K562 (cell line): Measurements from ENCODE around the gene PCSK5. TPM values are rescaled to one million over a fixed set of nuclear protein-coding genes. Genes with fewer than 3 reads are reported as not detected.

Source experiments
- ATAC-seq: fragments of 200-7000 bp; cut with Tn5 transposase; 3 replicates; pipeline ENCODE4 v1.9.1; 2020; ENCODE audit warnings: moderate library complexity
- BruUV-seq: library from RNA; stranded (reverse); fragments of 400-500 nt; replicated peaks from 2 replicates; lab custom pipeline; 2021; lab: Mats Ljungman, UMichigan
- CTCF ChIA-PET: fragments of 300-600 bp; formaldehyde crosslinking; extraction: SDS; loops from one replicate; lab custom pipeline; 2021; ENCODE audit warnings: low intra/inter-chr PET ratio; lab: Yijun Ruan, JAX
- POLR2A ChIA-PET: fragments of 300-600, 350-650 bp; sonication (Branson Sonifier 250); formaldehyde crosslinking; extraction: SDS; loops from one replicate; lab custom pipeline; 2021; ENCODE audit warnings: antibody characterized with exemption, inconsistent platforms; lab: Yijun Ruan, JAX
- DNase-seq, 4 experiments: peaks; one replicate each; pipeline versions ENCODE4 v3.0.0 to v3.0.0-alpha.2; 2011 to 2018; ENCODE audit warnings: low spot score in 3 of 4, mixed read lengths in 3 of 4; ENCODE audit errors: extremely low read depth in 1 of 4
- FAIRE-seq: peaks from 2 replicates; lab custom pipeline; 2011; peaks lifted over from hg19 to GRCh38; lab: Jason Lieb, UNC
- H2AFZ ChIP-seq: 2 replicates; pipeline ENCODE4 v1.6.0; 2011; ENCODE audit warnings: low read depth, low read length, control low read depth, inconsistent platforms
- H3K27ac ChIP-seq: fragments of 200-600 bp; 3 replicates; pipeline ENCODE4 v1.8.0; 2011; ENCODE audit warnings: low read depth, mild to moderate bottlenecking, control low read depth, inconsistent platforms, low read length, moderate library complexity, mixed read lengths; ENCODE audit errors: extremely low read depth
- H3K27me3 ChIP-seq, 2 experiments: fragments of 300-600 bp in 1 of 2; 2 replicates in 1 of 2; 3 replicates in 1 of 2; pipeline versions ENCODE4 v1.6.0 to v1.8.0; 2011; ENCODE audit warnings: inconsistent platforms in 2 of 2, low read length in 2 of 2, mild to moderate bottlenecking in 1 of 2, mixed read lengths in 1 of 2, moderate library complexity in 1 of 2; ENCODE audit not compliant: control insufficient read depth in 2 of 2, insufficient read depth in 2 of 2
- H3K36me3 ChIP-seq: fragments of 300-600 bp; 3 replicates; pipeline ENCODE4 v1.8.0; 2011; ENCODE audit warnings: mild to moderate bottlenecking, low read length, inconsistent platforms; ENCODE audit not compliant: control insufficient read depth, insufficient read depth
- H3K4me1 ChIP-seq, 2 experiments: fragments of 200-600 bp in 1 of 2; replicated peaks in 1 of 2; 2 replicates in 1 of 2; 3 replicates in 1 of 2; pipeline versions ENCODE4 v1.5.1 to v1.8.0; 2011; ENCODE audit warnings: inconsistent platforms in 2 of 2, low read length in 2 of 2, mild to moderate bottlenecking in 1 of 2, mixed read lengths in 1 of 2, moderate library complexity in 1 of 2; ENCODE audit not compliant: control insufficient read depth in 2 of 2, insufficient read depth in 2 of 2
- H3K4me2 ChIP-seq: 2 replicates; pipeline ENCODE4 v1.6.1; 2011; ENCODE audit warnings: low read length, control low read depth, inconsistent platforms, mixed read lengths; ENCODE audit not compliant: insufficient read depth
- H3K4me3 ChIP-seq: fragments of 200-600 bp; sonication (generic), shearing (Covaris generic); 2 replicates; pipeline ENCODE4 v1.5.1; 2016; ENCODE audit warnings: control low read depth, inconsistent platforms
- H3K79me2 ChIP-seq: fragments of 200-600 bp; 3 replicates; pipeline ENCODE4 v1.8.0; 2011; ENCODE audit warnings: low read length, inconsistent platforms; ENCODE audit not compliant: control insufficient read depth, insufficient read depth
- H3K9ac ChIP-seq, 2 experiments: 2 replicates each; pipeline versions ENCODE4 v1.6.0 to v1.6.1; 2011; ENCODE audit warnings: low read depth in 2 of 2, low read length in 2 of 2, control low read depth in 1 of 2, inconsistent platforms in 1 of 2, mild to moderate bottlenecking in 1 of 2, mixed read lengths in 1 of 2; ENCODE audit not compliant: insufficient read depth in 1 of 2
- H3K9me1 ChIP-seq: one replicate; pipeline ENCODE4 v1.6.0; 2011; ENCODE audit warnings: inconsistent platforms, mild to moderate bottlenecking, low read length, moderate library complexity; ENCODE audit not compliant: control insufficient read depth, insufficient read depth
- H3K9me3 ChIP-seq: replicated peaks from 2 replicates; pipeline ENCODE4 v1.5.1; 2011; ENCODE audit warnings: low read depth, low read length, inconsistent platforms; ENCODE audit not compliant: control insufficient read depth, insufficient read depth
- H4K20me1 ChIP-seq: replicated peaks from 2 replicates; pipeline ENCODE4 v1.6.1; 2011; ENCODE audit warnings: low read length, inconsistent platforms, mixed read lengths; ENCODE audit not compliant: control insufficient read depth, insufficient read depth
- ETS2 ChIP-seq: IDR thresholded peaks from 2 replicates; pipeline ENCODE4 v1.6.1; 2016; ENCODE audit warnings: borderline replicate concordance, missing genetic modification characterization, mild to moderate bottlenecking, moderate library complexity, missing compliant biosample characterization; ENCODE audit not compliant: poor library complexity, severe bottlenecking
- JUN ChIP-seq, 2 experiments: sonication (generic) in 1 of 2; formaldehyde crosslinking in 1 of 2; IDR thresholded peaks; 2 replicates each; pipeline versions ENCODE4 v1.6.1 to v1.8.0; 2012 to 2022; ENCODE audit warnings: borderline replicate concordance in 2 of 2, mild to moderate bottlenecking in 2 of 2, improper control_type of control experiment in 1 of 2, low read depth in 1 of 2, low read length in 1 of 2, missing genetic modification reagents in 1 of 2
- KLF13 ChIP-seq: fragments of 450-650 bp; IDR thresholded peaks from 2 replicates; pipeline ENCODE4 v1.6.1; 2016; ENCODE audit warnings: missing genetic modification characterization, low read depth, mild to moderate bottlenecking, missing compliant biosample characterization, moderate library complexity, borderline replicate concordance
- RBM39 ChIP-seq: fragments of 200-400 bp; formaldehyde crosslinking; optimal IDR thresholded peaks from 2 replicates; pipeline ENCODE3; 2018; ENCODE audit warnings: low read depth, low read length
- SNRNP70 ChIP-seq: fragments of 200-400 bp; formaldehyde crosslinking; optimal IDR thresholded peaks from 2 replicates; pipeline ENCODE3; 2017; ENCODE audit warnings: low read depth, low read length
- ZNF282 ChIP-seq: sonication (generic); formaldehyde crosslinking; IDR thresholded peaks from 2 replicates; pipeline ENCODE4 v1.8.1; 2023; ENCODE audit warnings: missing genetic modification reagents
- WGBS: fragments of 100-300 bp; shearing (Covaris generic); methylation state at CpG from one replicate; pipeline ENCODE4 v1.1.6; 2016; ENCODE audit warnings: low coverage, mixed read lengths; ENCODE audit not compliant: insufficient coverage; ENCODE audit errors: missing lambda C conversion rate; 5-methylcytosine and 5-hydroxymethylcytosine counted together
- in situ Hi-C: fragments of 300-500 bp; cut with MboI; formaldehyde crosslinking; loops from 4 replicates; pipeline ENCODE4 v1.15.0; 2018; ENCODE audit warnings: inconsistent platforms, mixed read lengths
- intact Hi-C: fragments of 100-400 bp; cut with micrococcal nuclease; formaldehyde crosslinking; loops from 2 replicates; pipeline ENCODE4 v1.14.2; 2022
- polyA plus RNA-seq, 8 experiments: library from polyadenylated mRNA; depleted of rRNA in 4 of 8; stranded (reverse) in 5 of 8; unstranded in 3 of 8; fragments of >200 nt; fragmentation: Nextera tagmentation in 2 of 8; fragmentation: Illumina TruSeq in 1 of 8; extraction: Ambion mirVana in 2 of 8; extraction: Trizol in 1 of 8; gene quantifications; 2 replicates each; pipeline versions ENCODE4 v1.2.1 to v1.2.3, GENCODE V29; 2011 to 2014; ENCODE audit warnings: inconsistent platforms in 1 of 8, missing spikeins in 1 of 8
- total RNA-seq, 7 experiments: library from RNA; depleted of rRNA in 6 of 7; stranded (reverse); fragments of >200 nt in 6 of 7; fragmentation: Illumina TruSeq in 2 of 7; extraction: Trizol in 2 of 7; gene quantifications; 2 replicates each; pipeline versions ENCODE4 v1.2.1 to v1.2.3, GENCODE V29; 2011 to 2021; ENCODE audit warnings: low replicate concordance in 1 of 7
- TF ChIP-seq, protein P1 (sequence below): fragments of 450-650 bp; formaldehyde crosslinking; conservative IDR thresholded peaks from 2 replicates; pipeline ENCODE4 v1.4.0; 2022; ENCODE audit warnings: mild to moderate bottlenecking, missing genetic modification characterization
- TF ChIP-seq, protein P2 (sequence below): fragments of 250-450 bp; sonication (Bioruptor Pico); IDR thresholded peaks from 2 replicates; pipeline ENCODE4 v1.5.0; 2020; ENCODE audit warnings: mild to moderate bottlenecking
- TF ChIP-seq, protein P3 (sequence below), 2 experiments: fragments of 450-650 bp; IDR thresholded peaks; 2 replicates each; pipeline ENCODE4 v1.6.1; 2018; ENCODE audit warnings: mild to moderate bottlenecking in 2 of 2, low read depth in 1 of 2; ENCODE audit not compliant: partially characterized antibody in 2 of 2

PCSK5 gene
- total and polyA plus RNA-seq, 9 of the 15 experiments (the other 6 are each of a cell fraction or from before 2014, with no cell fraction given), result not detected

DNA sequence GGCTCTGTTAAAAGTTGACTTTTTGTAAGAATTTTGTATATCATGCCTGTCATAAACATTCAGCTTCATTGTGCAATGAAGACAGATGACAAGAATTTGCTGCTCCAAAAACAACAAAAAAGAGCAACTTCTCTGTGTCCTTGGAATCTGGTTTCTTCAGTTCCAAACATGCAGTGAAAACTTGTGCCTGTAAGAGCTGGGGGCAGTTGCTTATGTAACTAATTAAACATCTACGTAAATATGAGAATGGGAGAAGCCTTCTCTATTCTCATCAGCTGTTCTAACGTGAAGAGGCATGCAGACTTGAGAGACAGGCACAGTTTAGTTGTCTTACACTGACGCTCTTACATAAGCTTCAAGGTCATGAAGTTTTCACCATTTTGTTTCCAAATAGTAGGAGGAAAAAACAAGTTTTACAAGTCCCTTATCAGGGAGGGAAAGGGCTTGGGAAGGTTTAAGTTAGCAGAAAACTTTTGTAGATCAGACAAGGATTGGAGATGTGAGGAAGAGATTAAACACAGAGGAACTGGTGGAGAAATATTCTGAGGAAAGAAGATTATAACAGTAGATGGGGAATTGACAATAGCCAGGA, 333.4 kb downstream of the PCSK5 start:
- H3K4me1 ChIP-seq, result no peaks in the 10 kb centered on the region
- H3K9me3 ChIP-seq, result no peaks in the 10 kb centered on the region
- POLR2A ChIA-PET, result no interaction called here
- H3K9ac ChIP-seq, result no peak overlapping the region
- H3K79me2 ChIP-seq, result no peaks in the 10 kb centered on the region
- intact Hi-C loops, result no loop called here
- H3K4me3 ChIP-seq, result no peak overlapping the region
- H3K36me3 ChIP-seq, result no peaks in the 10 kb centered on the region
- BruUV-seq, result no TSS peak
- no peak overlapping the region for H3K27ac ChIP-seq
- H4K20me1 ChIP-seq, result no peaks in the 10 kb centered on the region
- no peak for ATAC-seq
- DNase-seq, result no peak
- no peak for FAIRE-seq
- no peak overlapping the region for H2AFZ ChIP-seq
- no peak overlapping the region for H3K4me2 ChIP-seq
- 0% methylated on average over 3 of the region's 3 CpGs for WGBS
- CTCF ChIA-PET, result no interaction called here
- H3K9me1 ChIP-seq, result no peaks in the 10 kb centered on the region
- peaks cover 0 to 8% of the 10 kb centered on the region in 2 experiments; a peak in 1 of 5 replicates for H3K27me3 ChIP-seq
- in situ Hi-C loops, result no loop called here
- TF ChIP-seq KLF13 (tag) (no peak), RBM39 (no peak), ZNF282 (no peak), JUN (IDR thresholded peaks at IDR 0.05; ENCODE audit: borderline replicate concordance, low read depth, low read length) (no peak), JUN (CRISPR knock-in tag; IDR thresholded peaks at IDR 0.05; ENCODE audit: borderline replicate concordance) (no peak), SNRNP70 (no peak), ETS2 (no peak)
- TF ChIP-seq, protein P1, sequence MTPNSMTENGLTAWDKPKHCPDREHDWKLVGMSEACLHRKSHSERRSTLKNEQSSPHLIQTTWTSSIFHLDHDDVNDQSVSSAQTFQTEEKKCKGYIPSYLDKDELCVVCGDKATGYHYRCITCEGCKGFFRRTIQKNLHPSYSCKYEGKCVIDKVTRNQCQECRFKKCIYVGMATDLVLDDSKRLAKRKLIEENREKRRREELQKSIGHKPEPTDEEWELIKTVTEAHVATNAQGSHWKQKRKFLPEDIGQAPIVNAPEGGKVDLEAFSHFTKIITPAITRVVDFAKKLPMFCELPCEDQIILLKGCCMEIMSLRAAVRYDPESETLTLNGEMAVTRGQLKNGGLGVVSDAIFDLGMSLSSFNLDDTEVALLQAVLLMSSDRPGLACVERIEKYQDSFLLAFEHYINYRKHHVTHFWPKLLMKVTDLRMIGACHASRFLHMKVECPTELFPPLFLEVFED (CRISPR knock-in tag), result no peak
- TF ChIP-seq, protein P2, sequence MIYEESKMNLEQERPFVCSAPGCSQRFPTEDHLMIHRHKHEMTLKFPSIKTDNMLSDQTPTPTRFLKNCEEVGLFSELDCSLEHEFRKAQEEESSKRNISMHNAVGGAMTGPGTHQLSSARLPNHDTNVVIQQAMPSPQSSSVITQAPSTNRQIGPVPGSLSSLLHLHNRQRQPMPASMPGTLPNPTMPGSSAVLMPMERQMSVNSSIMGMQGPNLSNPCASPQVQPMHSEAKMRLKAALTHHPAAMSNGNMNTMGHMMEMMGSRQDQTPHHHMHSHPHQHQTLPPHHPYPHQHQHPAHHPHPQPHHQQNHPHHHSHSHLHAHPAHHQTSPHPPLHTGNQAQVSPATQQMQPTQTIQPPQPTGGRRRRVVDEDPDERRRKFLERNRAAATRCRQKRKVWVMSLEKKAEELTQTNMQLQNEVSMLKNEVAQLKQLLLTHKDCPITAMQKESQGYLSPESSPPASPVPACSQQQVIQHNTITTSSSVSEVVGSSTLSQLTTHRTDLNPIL (CRISPR knock-in tag), result no peak
- TF ChIP-seq, protein P3, sequence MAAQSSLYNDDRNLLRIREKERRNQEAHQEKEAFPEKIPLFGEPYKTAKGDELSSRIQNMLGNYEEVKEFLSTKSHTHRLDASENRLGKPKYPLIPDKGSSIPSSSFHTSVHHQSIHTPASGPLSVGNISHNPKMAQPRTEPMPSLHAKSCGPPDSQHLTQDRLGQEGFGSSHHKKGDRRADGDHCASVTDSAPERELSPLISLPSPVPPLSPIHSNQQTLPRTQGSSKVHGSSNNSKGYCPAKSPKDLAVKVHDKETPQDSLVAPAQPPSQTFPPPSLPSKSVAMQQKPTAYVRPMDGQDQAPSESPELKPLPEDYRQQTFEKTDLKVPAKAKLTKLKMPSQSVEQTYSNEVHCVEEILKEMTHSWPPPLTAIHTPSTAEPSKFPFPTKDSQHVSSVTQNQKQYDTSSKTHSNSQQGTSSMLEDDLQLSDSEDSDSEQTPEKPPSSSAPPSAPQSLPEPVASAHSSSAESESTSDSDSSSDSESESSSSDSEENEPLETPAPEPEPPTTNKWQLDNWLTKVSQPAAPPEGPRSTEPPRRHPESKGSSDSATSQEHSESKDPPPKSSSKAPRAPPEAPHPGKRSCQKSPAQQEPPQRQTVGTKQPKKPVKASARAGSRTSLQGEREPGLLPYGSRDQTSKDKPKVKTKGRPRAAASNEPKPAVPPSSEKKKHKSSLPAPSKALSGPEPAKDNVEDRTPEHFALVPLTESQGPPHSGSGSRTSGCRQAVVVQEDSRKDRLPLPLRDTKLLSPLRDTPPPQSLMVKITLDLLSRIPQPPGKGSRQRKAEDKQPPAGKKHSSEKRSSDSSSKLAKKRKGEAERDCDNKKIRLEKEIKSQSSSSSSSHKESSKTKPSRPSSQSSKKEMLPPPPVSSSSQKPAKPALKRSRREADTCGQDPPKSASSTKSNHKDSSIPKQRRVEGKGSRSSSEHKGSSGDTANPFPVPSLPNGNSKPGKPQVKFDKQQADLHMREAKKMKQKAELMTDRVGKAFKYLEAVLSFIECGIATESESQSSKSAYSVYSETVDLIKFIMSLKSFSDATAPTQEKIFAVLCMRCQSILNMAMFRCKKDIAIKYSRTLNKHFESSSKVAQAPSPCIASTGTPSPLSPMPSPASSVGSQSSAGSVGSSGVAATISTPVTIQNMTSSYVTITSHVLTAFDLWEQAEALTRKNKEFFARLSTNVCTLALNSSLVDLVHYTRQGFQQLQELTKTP (IDR thresholded peaks at IDR 0.05; ENCODE audit: low read depth in 1 of 2, partially characterized antibody in 2 of 2), result no peak
